Measurements from ENCODE around the gene LCE3E.
"Not testable (repeated sequence)": the region's sequence is repeated elsewhere in the genome, so short reads cannot be mapped to it uniquely, and the experiment has no call there.

The LCE3E gene

GRCh38 chr1:152566681-152567080 lies at the start of gene LCE3E:
TSS of gene LCE3E (minus strand) at chr1:152566780. CDS start at chr1:152566208, 572 bp downstream.
- no peak for DNase-seq

GRCh38 chr1:152613511-152613910 lies 46.9 kb upstream of the LCE3E start, which contains the start of gene LCE3B:
TSS of gene LCE3B (plus strand) at chr1:152613811. CDS start at chr1:152613811, 0 bp downstream.
- DNase-seq = no peak

- no peak for DNase-seq
These were observed 33.4 kb upstream of the LCE3E start, which contains the start of gene LCE3C for GRCh38 chr1:152599934-152600333. TSS of gene LCE3C (plus strand) at chr1:152600234. CDS start at chr1:152600732, 498 bp downstream.

GRCh38 chr1:152596986-152597385 lies 30.4 kb upstream of the LCE3E start:
- DNase-seq = no peak

GRCh38 chr1:152585586-152585985 lies 19.0 kb upstream of the LCE3E start:
- no peak for DNase-seq

- DNase-seq = no peak
These were observed 16.1 kb upstream of the LCE3E start for GRCh38 chr1:152582647-152583046.

GRCh38 chr1:152580433-152580832 lies 13.9 kb upstream of the LCE3E start, which contains the start of gene LCE3D:
TSS of gene LCE3D (minus strand) at chr1:152580516. CDS start at chr1:152579936, 580 bp downstream.
- DNase-seq = no peak

GRCh38 chr1:152579526-152579925 lies 12.9 kb upstream of the LCE3E start:
- DNase-seq = not testable (repeated sequence)

GRCh38 chr1:152577168-152577567 lies 10.6 kb upstream of the LCE3E start:
- DNase-seq = no peak

- no peak for DNase-seq
These were observed 905 bp downstream of the LCE3E start for GRCh38 chr1:152565535-152566215.

- DNase-seq = no peak
These were observed 1.5 kb downstream of the LCE3E start for GRCh38 chr1:152565115-152565514.

GRCh38 chr1:152548358-152548757 lies 18.2 kb downstream of the LCE3E start:
- DNase-seq = not testable (repeated sequence)

GRCh38 chr1:152546704-152547103 lies 19.9 kb downstream of the LCE3E start:
- no peak for DNase-seq

- peak; percentile 21 for DNase-seq
These were observed 22.8 kb downstream of the LCE3E start for GRCh38 chr1:152543820-152544219.

GRCh38 chr1:152539901-152540300 lies 26.7 kb downstream of the LCE3E start:
- DNase-seq = no peak

GRCh38 chr1:152537496-152537895 lies 29.1 kb downstream of the LCE3E start:
- DNase-seq = no peak

GRCh38 chr1:152535774-152536173 lies 30.8 kb downstream of the LCE3E start:
- DNase-seq = no peak

- DNase-seq = peak; percentile 55
These were observed 33.1 kb downstream of the LCE3E start for GRCh38 chr1:152533327-152533938.

GRCh38 chr1:152525080-152525641 lies 41.4 kb downstream of the LCE3E start:
- DNase-seq = no peak

GRCh38 chr1:152520561-152521090 lies 46.0 kb downstream of the LCE3E start:
- DNase-seq = no peak

- no peak for DNase-seq
These were observed 46.7 kb downstream of the LCE3E start for GRCh38 chr1:152519851-152520250.

GRCh38 chr1:152517237-152517811 lies 49.3 kb downstream of the LCE3E start:
- DNase-seq = peak; percentile 53

- DNase-seq = no peak
These were observed 50.5 kb downstream of the LCE3E start for GRCh38 chr1:152516082-152516481.
